Spleen (tissue), 7 donors: Measurements from ENCODE around the gene C16orf54.

Experiments used
- CTCF ChIP-seq, 11 experiments: fragments of 200-600 bp in 7 of 11; fragments of 450-650 bp in 4 of 11; sonication (generic) in 4 of 11; IDR thresholded peaks in 8 of 11; conservative IDR thresholded peaks in 3 of 11; 1 replicate in 7 of 11; 2 replicates in 4 of 11; pipeline versions ENCODE4 v1.4.0 to v1.8.0; 2016 to 2021; ENCODE audit warnings: antibody characterized with exemption in 11 of 11, inconsistent platforms in 4 of 11, mild to moderate bottlenecking in 1 of 11
- POLR2A ChIP-seq, 3 donors: fragments of 450-650 bp; IDR thresholded peaks; one replicate each; pipeline ENCODE4 v1.5.1; 2017; ENCODE audit warnings: antibody characterized with exemption in 3 of 3, mild to moderate bottlenecking in 1 of 3
- POLR2AphosphoS5 ChIP-seq, 3 donors: sonication (generic); formaldehyde crosslinking; IDR thresholded peaks; one replicate each; pipeline ENCODE4 v1.5.1; 2017; ENCODE audit warnings: antibody characterized with exemption in 3 of 3
- donor health status: DM: no; HTN: no; CAD: no; lungs with moderate emphysema.
- donor health status: DM: no; HTN: no; CAD: no.
- donor health status: DM: no; HTN: no; CAD: no.

GRCh38 chr16:29747947-29748759 is 2.4 kb upstream of the C16orf54 start:
- TF ChIP-seq POLR2AphosphoS5 (IDR thresholded peaks at IDR 0.05) (no peak), CTCF (IDR thresholded peaks at IDR 0.05 in 8 of 11, conservative IDR thresholded peaks at IDR 0.05 in 3 of 11) (no peak), POLR2A (IDR thresholded peaks at IDR 0.05) (no peak)
